Subcutaneous abdominal adipose tissue (tissue), 5 donors: ENCODE data around the gene ECPAS.

Experiments
- H3K27ac ChIP-seq: one replicate; pipeline ENCODE4 v1.7.0; 2013; ENCODE audit warnings: low read depth, mild to moderate bottlenecking, inconsistent platforms, low read length, moderate library complexity
- H3K27me3 ChIP-seq, 5 donors: one replicate each; pipeline ENCODE4 v1.7.0; 2013; ENCODE audit warnings: low read length in 5 of 5, inconsistent platforms in 1 of 5; ENCODE audit not compliant: control insufficient read depth in 5 of 5, insufficient read depth in 4 of 5
- H3K36me3 ChIP-seq, 5 donors: one replicate each; pipeline ENCODE4 v1.7.0; 2013; ENCODE audit warnings: low read length in 5 of 5; ENCODE audit not compliant: control insufficient read depth in 5 of 5, insufficient read depth in 5 of 5
- H3K4me1 ChIP-seq, 5 donors: one replicate each; pipeline ENCODE4 v1.7.0; 2013; ENCODE audit warnings: low read length in 5 of 5, mild to moderate bottlenecking in 3 of 5, moderate library complexity in 1 of 5; ENCODE audit not compliant: control insufficient read depth in 5 of 5, insufficient read depth in 5 of 5
- H3K4me3 ChIP-seq, 5 donors: one replicate each; pipeline ENCODE4 v1.7.0; 2013; ENCODE audit warnings: low read length in 5 of 5, low read depth in 1 of 5
- H3K9ac ChIP-seq, 5 donors: one replicate each; pipeline ENCODE4 v1.7.0; 2013; ENCODE audit warnings: low read length in 5 of 5, mild to moderate bottlenecking in 4 of 5, moderate library complexity in 3 of 5
- H3K9me3 ChIP-seq, 5 donors: one replicate each; pipeline ENCODE4 v1.7.0; 2013; ENCODE audit warnings: low read length in 5 of 5; ENCODE audit not compliant: control insufficient read depth in 5 of 5
- donor health status: healthy.
- donor health status: healthy.
- donor health status: healthy.
- donor health status: healthy.
- donor health status: healthy.

The ECPAS gene

DNA sequence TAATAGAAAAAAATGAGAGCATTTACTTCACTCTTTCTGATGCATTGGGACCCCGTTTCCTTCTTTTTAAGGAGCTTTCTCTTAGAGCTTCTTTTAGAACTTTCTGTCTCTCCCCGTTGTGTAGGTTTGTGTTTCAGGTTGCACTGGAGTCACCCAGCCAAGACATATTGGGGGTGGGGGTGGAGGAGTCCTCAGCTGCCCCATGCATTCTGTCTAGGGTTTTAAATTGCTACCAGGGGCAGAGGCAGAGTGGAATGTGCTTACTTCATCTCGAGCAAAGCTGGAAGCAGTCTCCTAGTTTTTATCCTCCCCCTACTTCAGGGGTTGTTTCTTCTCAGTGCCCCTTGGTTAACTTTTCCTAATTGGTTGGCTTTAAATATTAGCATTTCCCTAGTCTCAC lies 163.6 kb downstream of the ECPAS start:
- H3K9ac ChIP-seq, result no peak overlapping the region
- H3K4me3 ChIP-seq, result no peak overlapping the region
- H3K4me1 ChIP-seq, result no peaks in the 10 kb centered on the region
- no peaks in the 10 kb centered on the region for H3K36me3 ChIP-seq
- no peak overlapping the region for H3K27ac ChIP-seq
- H3K9me3 ChIP-seq, result peaks cover 0 to 3% (median 0%) of the 10 kb centered on the region in 5 donors
- no peaks in the 10 kb centered on the region for H3K27me3 ChIP-seq

DNA sequence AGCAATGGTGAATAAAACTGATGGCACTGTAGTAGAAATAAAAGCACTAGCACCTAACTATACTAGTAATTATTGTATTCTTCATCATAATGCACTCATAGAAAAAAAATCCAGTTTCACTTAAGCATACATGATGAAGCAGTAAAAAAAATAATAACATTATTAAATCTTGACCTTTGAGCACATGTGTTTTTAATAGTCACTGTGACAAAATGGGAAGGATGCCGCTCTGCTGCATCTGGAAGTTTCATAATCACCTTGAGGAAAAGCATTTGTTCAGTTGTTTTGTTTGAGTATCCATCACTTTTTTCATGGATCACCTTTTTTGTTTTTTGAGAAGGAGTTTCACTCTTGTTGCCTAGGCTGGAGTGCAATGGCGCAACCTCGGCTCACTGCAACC lies 167.4 kb downstream of the ECPAS start:
- no peaks in the 10 kb centered on the region for H3K36me3 ChIP-seq
- H3K4me3 ChIP-seq, result no peak overlapping the region
- H3K9me3 ChIP-seq, result peaks cover 0 to 3% (median 0%) of the 10 kb centered on the region in 5 donors
- H3K27ac ChIP-seq, result no peak overlapping the region
- H3K4me1 ChIP-seq, result no peaks in the 10 kb centered on the region
- no peak overlapping the region for H3K9ac ChIP-seq
- no peaks in the 10 kb centered on the region for H3K27me3 ChIP-seq
